ENCODE measurements around the gene PRICKLE4. TPM values are rescaled to one million over a fixed set of nuclear protein-coding genes. Genes with fewer than 3 reads are reported as not detected.

The PRICKLE4 gene
- total RNA-seq, 4 donors from 2014 or later, result 5.1 to 11.4 (median 10.8) TPM

GRCh38 chr6:41789390-41789724 lies 8.8 kb downstream of the PRICKLE4 start:
- TF ChIP-seq, protein P1, sequence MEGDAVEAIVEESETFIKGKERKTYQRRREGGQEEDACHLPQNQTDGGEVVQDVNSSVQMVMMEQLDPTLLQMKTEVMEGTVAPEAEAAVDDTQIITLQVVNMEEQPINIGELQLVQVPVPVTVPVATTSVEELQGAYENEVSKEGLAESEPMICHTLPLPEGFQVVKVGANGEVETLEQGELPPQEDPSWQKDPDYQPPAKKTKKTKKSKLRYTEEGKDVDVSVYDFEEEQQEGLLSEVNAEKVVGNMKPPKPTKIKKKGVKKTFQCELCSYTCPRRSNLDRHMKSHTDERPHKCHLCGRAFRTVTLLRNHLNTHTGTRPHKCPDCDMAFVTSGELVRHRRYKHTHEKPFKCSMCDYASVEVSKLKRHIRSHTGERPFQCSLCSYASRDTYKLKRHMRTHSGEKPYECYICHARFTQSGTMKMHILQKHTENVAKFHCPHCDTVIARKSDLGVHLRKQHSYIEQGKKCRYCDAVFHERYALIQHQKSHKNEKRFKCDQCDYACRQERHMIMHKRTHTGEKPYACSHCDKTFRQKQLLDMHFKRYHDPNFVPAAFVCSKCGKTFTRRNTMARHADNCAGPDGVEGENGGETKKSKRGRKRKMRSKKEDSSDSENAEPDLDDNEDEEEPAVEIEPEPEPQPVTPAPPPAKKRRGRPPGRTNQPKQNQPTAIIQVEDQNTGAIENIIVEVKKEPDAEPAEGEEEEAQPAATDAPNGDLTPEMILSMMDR (IDR thresholded peaks at IDR 0.05), result no peak
- no peak for TF ChIP-seq POLR2A (IDR thresholded peaks at IDR 0.05)
- 81 to 85% methylated on average over 3 of the region's 3 CpGs for WGBS, 2 donors

GRCh38 chr6:41790045-41790444 lies 9.5 kb downstream of the PRICKLE4 start:
- Histone ChIP-seq H3K4me1 (peaks cover 20 to 31% (median 21%) of the 10 kb centered on the region in 3 donors), H3K9me3 (no peaks in the 10 kb centered on the region), H3K4me3 (no peak overlapping the region), H3K27me3 (no peaks in the 10 kb centered on the region), H3K27ac (no peak overlapping the region), H3K36me3 (peaks cover 12 to 64% (median 12%) of the 10 kb centered on the region in 3 donors)
- 94 to 100% methylated on average over 1 of the region's 1 CpG for whole genome bisulfite sequencing, 2 donors
- DNase-seq, result no peak
- no peak for TF ChIP-seq POLR2A (IDR thresholded peaks at IDR 0.05)
- intact Hi-C loops (cut with DNase I), result loop anchor here (10.0 kb wide), 1 partner anchor 135 kb away; the partner anchor contains the start of genes BYSL and MED20

More at GRCh38 chr6:41789390-41789724, 8.8 kb downstream of the PRICKLE4 start:
- DNase-seq, result no peak
- intact Hi-C loops (cut with DNase I), result no loop called here
- Histone ChIP-seq H3K36me3 (peaks cover 12 to 59% (median 12%) of the 10 kb centered on the region in 3 donors), H3K9me3 (no peaks in the 10 kb centered on the region), H3K27me3 (no peaks in the 10 kb centered on the region), H3K4me3 (no peak overlapping the region), H3K27ac (no peak overlapping the region), H3K4me1 (peaks cover 26 to 38% (median 27%) of the 10 kb centered on the region in 3 donors)

DNA sequence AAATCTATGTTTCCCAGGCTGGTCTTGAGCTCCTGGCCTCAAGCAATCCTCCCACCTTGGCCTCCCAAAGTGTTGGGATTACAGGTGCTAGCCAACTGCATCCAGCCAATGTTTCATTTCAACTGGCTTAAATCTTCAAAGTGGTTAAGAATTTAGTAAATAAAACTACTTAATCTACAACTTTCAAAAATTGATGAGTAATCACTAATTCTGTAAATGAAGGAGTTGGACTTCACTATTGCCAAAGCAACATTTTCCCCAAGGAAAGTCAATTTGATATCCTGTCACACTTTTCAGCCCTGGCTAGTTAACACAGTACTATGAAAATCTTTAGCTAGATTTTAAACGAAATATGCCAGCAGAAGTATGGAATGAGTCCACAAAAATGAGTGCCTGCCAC lies 10.7 kb downstream of the PRICKLE4 start:
- TF ChIP-seq POLR2A (IDR thresholded peaks at IDR 0.05), result no peak
- TF ChIP-seq, protein P1 (IDR thresholded peaks at IDR 0.05), result no peak
- WGBS, 2 donors, result 61 to 78% methylated on average over 1 of the region's 1 CpG
- H3K4me1 ChIP-seq, result peaks cover 8 to 18% (median 9%) of the 10 kb centered on the region in 3 donors
- no peak for DNase-seq
- no peak overlapping the region for H3K27ac ChIP-seq
- intact Hi-C loops (cut with DNase I), result loop anchor here (10.0 kb wide), 1 partner anchor 133 kb away; the partner anchor contains the start of genes BYSL and MED20
- H3K9me3 ChIP-seq, result no peaks in the 10 kb centered on the region
- peaks cover 12 to 74% (median 15%) of the 10 kb centered on the region in 3 donors for H3K36me3 ChIP-seq
- no peaks in the 10 kb centered on the region for H3K27me3 ChIP-seq
- no peak overlapping the region for H3K4me3 ChIP-seq

DNA sequence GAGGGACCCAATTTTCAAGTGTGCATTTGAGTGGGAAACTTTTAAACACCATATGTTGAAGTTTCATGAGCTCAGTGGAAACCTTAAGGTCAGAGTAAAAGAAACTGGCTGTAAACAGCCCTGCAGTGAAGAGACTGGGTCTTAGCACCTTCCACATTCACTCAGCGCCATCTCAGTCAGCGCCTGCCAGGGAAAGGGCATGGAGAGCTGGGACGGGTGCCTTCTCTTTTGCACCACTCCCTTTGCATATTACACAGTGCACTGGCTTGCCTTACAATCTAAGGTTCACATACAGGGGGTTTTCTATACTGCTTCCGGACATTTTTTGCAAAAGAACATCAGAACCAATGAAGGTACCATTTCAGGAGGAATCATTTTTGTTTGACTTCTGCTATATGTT lies 11.4 kb downstream of the PRICKLE4 start:
- intact Hi-C loops (cut with DNase I), result loop anchor here (10.0 kb wide), 1 partner anchor 133 kb away; the partner anchor contains the start of genes BYSL and MED20
- Histone ChIP-seq H3K27me3 (no peaks in the 10 kb centered on the region), H3K27ac (no peak overlapping the region), H3K4me1 (peaks cover 7 to 14% (median 9%) of the 10 kb centered on the region in 3 donors), H3K9me3 (no peaks in the 10 kb centered on the region), H3K36me3 (peaks cover 12 to 81% (median 16%) of the 10 kb centered on the region in 3 donors), H3K4me3 (no peak overlapping the region)
- no peak for TF ChIP-seq POLR2A (IDR thresholded peaks at IDR 0.05)
- TF ChIP-seq, protein P1 (IDR thresholded peaks at IDR 0.05), result no peak
- 86 to 87% methylated on average over 4 of the region's 4 CpGs for WGBS, 2 donors
- no peak for DNase-seq

- Histone ChIP-seq H3K36me3 (peaks cover 3 to 77% (median 8%) of the 10 kb centered on the region in 3 donors), H3K27me3 (no peaks in the 10 kb centered on the region), H3K4me1 (no peaks in the 10 kb centered on the region), H3K9me3 (no peaks in the 10 kb centered on the region), H3K4me3 (no peak overlapping the region), H3K27ac (no peak overlapping the region)
- no peak for DNase-seq
- 75 to 83% methylated on average over 2 of the region's 2 CpGs for WGBS, 2 donors
- intact Hi-C loops (cut with DNase I), result loop anchor here (10.0 kb wide), 1 partner anchor 128 kb away; the partner anchor contains the start of genes BYSL and MED20
- no peak for TF ChIP-seq POLR2A (IDR thresholded peaks at IDR 0.05)
- TF ChIP-seq, protein P1 (IDR thresholded peaks at IDR 0.05), result no peak
These were observed 15.9 kb downstream of the PRICKLE4 start for GRCh38 chr6:41796474-41796873.

Data from esophagus squamous epithelium (tissue), 5 donors.